Transverse colon (tissue), 4 donors: ENCODE results near the gene MBP. TPM values are rescaled to one million over a fixed set of nuclear protein-coding genes. Genes with fewer than 3 reads are reported as not detected.

Experiments
- DNase-seq: peaks from one replicate; pipeline ENCODE4 v3.0.0-alpha.2; 2019
- H3K27ac ChIP-seq, 4 donors: fragments of 200-600 bp; sonication (generic); 2 replicates each; pipeline ENCODE4 v1.5.1; 2016 to 2018; ENCODE audit warnings: inconsistent platforms in 4 of 4
- H3K27me3 ChIP-seq: fragments of 200-600 bp; sonication (generic); 2 replicates; pipeline ENCODE4 v1.5.1; 2017; ENCODE audit warnings: inconsistent platforms
- H3K36me3 ChIP-seq, 4 donors: fragments of 200-600 bp; sonication (generic); 2 replicates each; pipeline ENCODE4 v1.5.1; 2017 to 2019; ENCODE audit warnings: inconsistent platforms in 4 of 4
- H3K4me1 ChIP-seq, 4 donors: fragments of 200-600 bp; sonication (generic); 2 replicates each; pipeline ENCODE4 v1.5.1; 2017 to 2020; ENCODE audit warnings: inconsistent platforms in 4 of 4
- H3K4me3 ChIP-seq, 4 donors: fragments of 200-600 bp; sonication (generic); 1 replicate in 1 of 4; 2 replicates in 3 of 4; pipeline versions ENCODE4 v1.5.1 to v1.6.1; 2017 to 2019; ENCODE audit warnings: inconsistent platforms in 4 of 4
- H3K9me3 ChIP-seq, 2 donors: fragments of 200-600 bp; sonication (generic); 2 replicates each; pipeline ENCODE4 v1.5.1; 2017 to 2019; ENCODE audit warnings: inconsistent platforms in 2 of 2
- EP300 ChIP-seq: sonication (generic); formaldehyde crosslinking; IDR thresholded peaks from one replicate; pipeline ENCODE4 v1.6.1; 2017; ENCODE audit warnings: antibody characterized with exemption, low read depth
- POLR2A ChIP-seq: fragments of 450-650 bp; IDR thresholded peaks from one replicate; pipeline ENCODE4 v1.6.1; 2016; ENCODE audit warnings: antibody characterized with exemption, mild to moderate bottlenecking, moderate library complexity
- POLR2AphosphoS5 ChIP-seq, 3 donors: sonication (generic); formaldehyde crosslinking; IDR thresholded peaks; one replicate each; pipeline ENCODE4 v1.6.1; 2016; ENCODE audit warnings: antibody characterized with exemption in 3 of 3
- WGBS, 2 donors: methylation state at CpG; one replicate each; pipeline ENCODE4 v1.1.5; 2018; ENCODE audit warnings: low coverage in 1 of 2; 5-methylcytosine and 5-hydroxymethylcytosine counted together
- in situ Hi-C, 4 donors: fragments of 200-750 bp; cut with MboI; loops; one replicate each; pipeline versions ENCODE4 v1.15.0 to v1.15.1; 2017; ENCODE audit warnings: low sequenced_read_pairs in 3 of 4, low pct_ligation_motif_present in 1 of 4, low pct_unique_long_range_greater_than_20kb in 1 of 4
- intact Hi-C: fragments of 100-400 bp; cut with DNase I; formaldehyde crosslinking; loops from one replicate; pipeline ENCODE4 v1.15.1; 2023; ENCODE audit warnings: low total_unique reads
- total RNA-seq, 4 donors: library from RNA; depleted of rRNA; stranded (reverse); fragments of >200 nt; gene quantifications; one replicate each; pipeline ENCODE4 v1.1.0, GENCODE V29; 2016
- TF ChIP-seq, protein P1 (sequence below), 5 experiments: fragments of 200-600 bp in 3 of 5; fragments of 450-650 bp in 2 of 5; sonication (generic) in 3 of 5; IDR thresholded peaks; 1 replicate in 2 of 5; 2 replicates in 3 of 5; pipeline ENCODE4 v1.5.1; 2016 to 2017; ENCODE audit warnings: antibody characterized with exemption in 5 of 5, inconsistent platforms in 3 of 5, mild to moderate bottlenecking in 2 of 5, moderate library complexity in 1 of 5

Gene MBP
- total RNA-seq, 4 donors from 2014 or later, result 12.7 to 53.4 (median 41.0) TPM

DNA sequence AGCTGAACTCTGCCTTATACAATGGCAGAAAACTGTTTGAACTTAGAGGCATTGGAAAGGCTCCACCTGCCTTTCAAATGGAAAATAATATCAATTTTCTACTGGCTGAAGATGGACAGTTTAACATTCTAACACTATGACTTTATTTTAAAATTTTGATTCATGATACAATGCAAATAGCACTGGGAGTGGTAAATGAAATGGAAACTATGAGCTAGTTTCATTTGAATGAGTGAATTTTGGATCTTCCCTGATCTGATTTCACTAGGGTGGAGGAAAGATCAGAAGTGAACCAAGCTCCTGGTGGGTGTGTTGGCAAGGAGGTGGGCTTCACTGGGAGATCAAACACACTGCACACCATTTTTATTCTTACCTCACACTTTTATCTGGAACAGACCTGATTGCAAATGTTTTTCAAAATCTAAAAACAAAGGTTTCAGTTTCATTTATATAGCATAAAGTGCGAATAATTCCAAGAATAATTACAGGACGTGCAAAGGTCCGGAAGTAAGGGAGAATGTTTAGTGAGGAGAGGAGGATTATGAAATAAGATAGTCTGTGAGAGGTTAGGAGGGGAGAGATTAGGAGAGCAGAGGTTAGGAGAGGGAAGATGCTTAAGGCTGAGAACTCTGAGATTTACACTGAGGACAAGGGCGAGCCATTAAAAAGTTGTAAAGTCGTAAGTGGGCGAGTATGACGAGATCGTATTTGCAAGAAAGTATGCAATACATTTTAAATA is 18.6 kb upstream of the MBP start:
- in situ Hi-C loops, result no loop called here
- DNase-seq, result no peak
- H3K4me1 ChIP-seq, result no peaks in the 10 kb centered on the region
- H3K36me3 ChIP-seq, result no peaks in the 10 kb centered on the region
- H3K4me3 ChIP-seq, result no peak overlapping the region
- WGBS, 2 donors, result 79% methylated on average over 8 of the region's 8 CpGs
- no peak for TF ChIP-seq POLR2AphosphoS5 (IDR thresholded peaks at IDR 0.05)
- TF ChIP-seq EP300, result no peak
- TF ChIP-seq, protein P1, sequence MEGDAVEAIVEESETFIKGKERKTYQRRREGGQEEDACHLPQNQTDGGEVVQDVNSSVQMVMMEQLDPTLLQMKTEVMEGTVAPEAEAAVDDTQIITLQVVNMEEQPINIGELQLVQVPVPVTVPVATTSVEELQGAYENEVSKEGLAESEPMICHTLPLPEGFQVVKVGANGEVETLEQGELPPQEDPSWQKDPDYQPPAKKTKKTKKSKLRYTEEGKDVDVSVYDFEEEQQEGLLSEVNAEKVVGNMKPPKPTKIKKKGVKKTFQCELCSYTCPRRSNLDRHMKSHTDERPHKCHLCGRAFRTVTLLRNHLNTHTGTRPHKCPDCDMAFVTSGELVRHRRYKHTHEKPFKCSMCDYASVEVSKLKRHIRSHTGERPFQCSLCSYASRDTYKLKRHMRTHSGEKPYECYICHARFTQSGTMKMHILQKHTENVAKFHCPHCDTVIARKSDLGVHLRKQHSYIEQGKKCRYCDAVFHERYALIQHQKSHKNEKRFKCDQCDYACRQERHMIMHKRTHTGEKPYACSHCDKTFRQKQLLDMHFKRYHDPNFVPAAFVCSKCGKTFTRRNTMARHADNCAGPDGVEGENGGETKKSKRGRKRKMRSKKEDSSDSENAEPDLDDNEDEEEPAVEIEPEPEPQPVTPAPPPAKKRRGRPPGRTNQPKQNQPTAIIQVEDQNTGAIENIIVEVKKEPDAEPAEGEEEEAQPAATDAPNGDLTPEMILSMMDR (IDR thresholded peaks at IDR 0.05), result no peak
- TF ChIP-seq POLR2A, result no peak
- intact Hi-C loops, result no loop called here
- H3K27ac ChIP-seq, result no peak overlapping the region
- no peaks in the 10 kb centered on the region for H3K27me3 ChIP-seq
- no peaks in the 10 kb centered on the region for H3K9me3 ChIP-seq

GRCh38 chr18:77150588-77150987 is 18.0 kb upstream of the MBP start:
- intact Hi-C loops, result no loop called here
- Histone ChIP-seq H3K27me3 (no peaks in the 10 kb centered on the region), H3K4me3 (no peak overlapping the region), H3K36me3 (no peaks in the 10 kb centered on the region), H3K9me3 (no peaks in the 10 kb centered on the region), H3K27ac (no peak overlapping the region), H3K4me1 (no peaks in the 10 kb centered on the region)
- TF ChIP-seq EP300 (no peak), POLR2AphosphoS5 (IDR thresholded peaks at IDR 0.05) (no peak), POLR2A (no peak)
- TF ChIP-seq, protein P1 (IDR thresholded peaks at IDR 0.05), result no peak
- 81 to 86% methylated on average over 4 of the region's 4 CpGs for WGBS, 2 donors
- no peak for DNase-seq
- in situ Hi-C loops, result no loop called here

GRCh38 chr18:77148289-77148688 is 15.7 kb upstream of the MBP start:
- in situ Hi-C loops, result no loop called here
- WGBS, 2 donors, result 63 to 82% methylated on average over 2 of the region's 2 CpGs
- intact Hi-C loops, result no loop called here

DNA sequence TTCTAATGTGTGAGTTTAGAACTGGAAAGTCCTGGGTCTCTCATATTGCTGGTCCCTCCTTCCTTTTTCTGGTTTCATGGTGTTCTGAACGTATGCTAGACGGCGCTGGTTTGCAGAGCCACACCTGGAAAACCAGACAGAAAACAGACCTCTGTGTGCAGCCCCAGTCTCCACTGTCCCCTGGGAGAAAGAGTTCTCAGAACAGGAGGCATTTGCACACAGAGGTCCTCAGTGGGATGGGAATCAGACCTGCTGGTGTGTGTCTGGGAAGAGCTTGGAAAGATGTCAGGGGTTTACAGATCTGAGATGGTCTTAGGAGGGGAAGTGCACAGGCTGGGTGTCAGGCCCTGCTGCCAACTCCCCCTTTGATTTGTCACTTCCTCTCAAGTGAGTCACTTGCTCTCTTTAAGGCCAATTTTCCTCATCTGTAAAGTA is 14.9 kb upstream of the MBP start:
- Histone ChIP-seq H3K9me3 (peaks cover 6 to 8% of the 10 kb centered on the region in 2 donors), H3K27ac (no peak overlapping the region), H3K27me3 (no peaks in the 10 kb centered on the region), H3K4me3 (no peak overlapping the region), H3K36me3 (no peaks in the 10 kb centered on the region), H3K4me1 (no peaks in the 10 kb centered on the region)
- intact Hi-C loops (no loop called here), in situ Hi-C loops (no loop called here)
- no peak for TF ChIP-seq EP300
- TF ChIP-seq POLR2AphosphoS5 (IDR thresholded peaks at IDR 0.05), result no peak
- TF ChIP-seq, protein P1 (IDR thresholded peaks at IDR 0.05), result no peak
- no peak for TF ChIP-seq POLR2A
- WGBS, 2 donors, result 60 to 76% methylated on average over 1 to 3 of the region's 3 CpGs
- DNase-seq, result no peak

More at GRCh38 chr18:77148289-77148688, 15.7 kb upstream of the MBP start:
- no peaks in the 10 kb centered on the region for H3K27me3 ChIP-seq
- H3K9me3 ChIP-seq, result peaks cover 1 to 3% of the 10 kb centered on the region in 2 donors
- no peak overlapping the region for H3K4me3 ChIP-seq
- TF ChIP-seq POLR2AphosphoS5 (IDR thresholded peaks at IDR 0.05) (no peak), EP300 (no peak), POLR2A (no peak)
- TF ChIP-seq, protein P1 (IDR thresholded peaks at IDR 0.05), result no peak
- no peaks in the 10 kb centered on the region for H3K36me3 ChIP-seq
- DNase-seq, result no peak
- no peak overlapping the region for H3K27ac ChIP-seq
- no peaks in the 10 kb centered on the region for H3K4me1 ChIP-seq
